B cell (primary cell): Measurements from ENCODE around the gene TRMU. TPM values are rescaled to one million over a fixed set of nuclear protein-coding genes. Genes with fewer than 3 reads are reported as not detected.

Experiments used
- ATAC-seq: fragments of 200-7000 bp; cut with Tn5 transposase; one replicate; pipeline ENCODE4 v1.10.0; 2021; ENCODE audit warnings: low read depth, mild to moderate bottlenecking, moderate number of reproducible peaks, moderate library complexity
- CTCF ChIA-PET: fragments of 350-600 bp; sonication (Branson Sonifier 250); formaldehyde crosslinking; loops from one replicate; lab custom pipeline; 2021; ENCODE audit warnings: antibody characterized with exemption, inconsistent platforms; lab: Charles Lee
- POLR2A ChIA-PET: fragments of 350-600 bp; sonication (Branson Sonifier 250); formaldehyde crosslinking; loops from one replicate; lab custom pipeline; 2021; ENCODE audit warnings: antibody characterized with exemption; lab: Charles Lee
- DNase-seq: peaks from one replicate; pipeline ENCODE4 v3.0.0; 2013
- H2AFZ ChIP-seq: 2 replicates; pipeline ENCODE4 v1.6.1; 2012; ENCODE audit warnings: mild to moderate bottlenecking, low read depth, low read length; ENCODE audit not compliant: insufficient read depth, poor library complexity, severe bottlenecking
- H3K27ac ChIP-seq, 2 donors: 1 replicate in 1 of 2; 2 replicates in 1 of 2; pipeline ENCODE4 v1.5.1; 2012 to 2013; ENCODE audit warnings: low read length in 2 of 2, mild to moderate bottlenecking in 2 of 2, moderate library complexity in 1 of 2
- H3K27me3 ChIP-seq, 4 experiments: fragments of 200-600 bp in 1 of 4; sonication (generic) in 1 of 4; replicated peaks in 1 of 4; 1 replicate in 2 of 4; 2 replicates in 2 of 4; pipeline versions ENCODE4 v1.6.1 to v1.7.0; 2013 to 2016; ENCODE audit warnings: low read length in 3 of 4, mild to moderate bottlenecking in 2 of 4, mixed read lengths in 1 of 4, moderate library complexity in 1 of 4; ENCODE audit not compliant: insufficient read depth in 4 of 4, control insufficient read depth in 3 of 4; ENCODE audit errors: control extremely low read depth in 1 of 4
- H3K36me3 ChIP-seq, 2 experiments: replicated peaks in 1 of 2; 1 replicate in 1 of 2; 2 replicates in 1 of 2; pipeline versions ENCODE4 v1.6.1 to v1.7.1; 2013; ENCODE audit warnings: low read length in 1 of 2; ENCODE audit not compliant: insufficient read depth in 2 of 2, control insufficient read depth in 1 of 2; ENCODE audit errors: control extremely low read depth in 1 of 2, extremely low read depth in 1 of 2
- H3K4me1 ChIP-seq, 2 donors: fragments of 200-600 bp in 1 of 2; sonication (generic) in 1 of 2; 1 replicate in 1 of 2; 2 replicates in 1 of 2; pipeline versions ENCODE4 v1.5.1 to v1.6.1; 2013 to 2017; ENCODE audit warnings: low read length in 2 of 2; ENCODE audit not compliant: control insufficient read depth in 2 of 2, insufficient read depth in 2 of 2
- H3K4me2 ChIP-seq: replicated peaks from 2 replicates; pipeline ENCODE3; 2012; ENCODE audit warnings: mild to moderate bottlenecking, low read depth, low read length; ENCODE audit not compliant: poor library complexity, severe bottlenecking
- H3K4me3 ChIP-seq, 5 experiments: fragments of 200-600 bp in 1 of 5; sonication (generic) in 1 of 5; 1 replicate in 3 of 5; 2 replicates in 2 of 5; pipeline versions ENCODE4 v1.5.1 to v1.7.0; 2011 to 2016; ENCODE audit warnings: low read length in 4 of 5, mild to moderate bottlenecking in 4 of 5, low read depth in 2 of 5, control low read depth in 1 of 5, moderate library complexity in 1 of 5; ENCODE audit not compliant: insufficient read depth in 1 of 5; ENCODE audit errors: control extremely low read depth in 1 of 5, extremely low read depth in 1 of 5
- H3K79me2 ChIP-seq: fragments of 200-600 bp; sonication (generic); one replicate; pipeline ENCODE4 v1.6.0; 2016; ENCODE audit warnings: low read length; ENCODE audit not compliant: control insufficient read depth, insufficient read depth
- H3K9ac ChIP-seq: fragments of 200-600 bp; sonication (generic); 2 replicates; pipeline ENCODE4 v1.6.1; 2017; ENCODE audit warnings: mild to moderate bottlenecking, low read length, moderate library complexity
- H3K9me3 ChIP-seq, 3 donors: one replicate each; pipeline versions ENCODE4 v1.6.1 to v1.7.1; 2013; ENCODE audit warnings: low read length in 2 of 3; ENCODE audit not compliant: control insufficient read depth in 2 of 3, insufficient read depth in 1 of 3; ENCODE audit errors: control extremely low read depth in 1 of 3
- H4K20me1 ChIP-seq: 2 replicates; pipeline ENCODE4 v1.6.0; 2012; ENCODE audit warnings: mild to moderate bottlenecking, low read length; ENCODE audit not compliant: insufficient read depth, control insufficient read depth, poor library complexity, severe bottlenecking
- H3K27ac Mint-ChIP-seq: one replicate; pipeline ENCODE4 v1.8.0; 2021; ENCODE audit warnings: mixed read lengths
- H3K27me3 Mint-ChIP-seq: one replicate; pipeline ENCODE4 v1.8.0; 2021; ENCODE audit warnings: mixed read lengths
- H3K4me1 Mint-ChIP-seq: one replicate; pipeline ENCODE4 v1.8.0; 2021; ENCODE audit warnings: mixed read lengths
- H3K4me3 Mint-ChIP-seq: one replicate; pipeline ENCODE4 v1.8.0; 2021; ENCODE audit warnings: mixed read lengths
- H3K9me3 Mint-ChIP-seq: one replicate; pipeline ENCODE4 v1.8.0; 2022; ENCODE audit warnings: mixed read lengths; ENCODE audit not compliant: insufficient read depth
- CTCF ChIP-seq: fragments of 200-600 bp; IDR thresholded peaks from one replicate; pipeline ENCODE4 v1.8.0; 2022; ENCODE audit warnings: antibody characterized with exemption, mild to moderate bottlenecking
- EZH2 ChIP-seq: IDR thresholded peaks from 2 replicates; pipeline ENCODE4 v1.6.1; 2012; ENCODE audit warnings: borderline replicate concordance, low read depth, mild to moderate bottlenecking, moderate library complexity, low read length; ENCODE audit not compliant: insufficient read depth, poor library complexity, severe bottlenecking
- WGBS: methylation state at CpG from one replicate; pipeline ENCODE4 v1.1.5; 2013; ENCODE audit warnings: missing lambda C conversion rate; ENCODE audit not compliant: insufficient coverage; 5-methylcytosine and 5-hydroxymethylcytosine counted together
- intact Hi-C: fragments of 100-400 bp; cut with micrococcal nuclease; formaldehyde crosslinking; loops from one replicate; pipeline ENCODE4 v1.10.0; 2022
- polyA plus RNA-seq: library from polyadenylated mRNA; depleted of rRNA; stranded (reverse); fragments of >200 nt; gene quantifications from 2 replicates; pipeline ENCODE4 v1.2.3, GENCODE V29; 2012
- total RNA-seq, 2 donors: library from RNA; stranded (reverse); fragments of 120-200 nt in 1 of 2; gene quantifications; 1 replicate in 1 of 2; 2 replicates in 1 of 2; pipeline versions ENCODE4 v1.2.3 to v1.2.4, GENCODE V29; 2013 to 2022

TRMU gene
- total and polyA plus RNA-seq, 2 donors (not counting 1 experiment from before 2014, with no cell fraction given): 51.0 to 76.9 TPM

DNA sequence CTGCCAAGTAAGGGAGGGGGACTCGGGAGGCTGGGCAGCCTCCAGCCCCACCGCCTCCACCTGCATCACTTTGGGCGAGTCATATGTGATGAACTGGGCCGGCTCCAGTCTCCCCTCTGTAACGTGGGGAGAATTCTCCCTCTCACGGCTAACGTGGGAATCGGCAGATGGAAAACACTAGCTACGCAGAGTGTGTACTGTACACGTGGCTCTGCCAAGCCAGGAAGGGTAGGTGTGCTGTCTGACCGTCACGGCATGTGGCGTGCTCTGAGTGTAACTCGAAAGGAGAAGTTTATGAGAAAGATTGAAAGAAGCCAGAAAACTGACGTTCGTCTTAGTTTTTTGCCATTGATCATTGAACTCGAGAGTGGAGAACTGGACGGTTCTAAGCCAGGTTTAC, 13.7 kb downstream of the TRMU start:
- no peaks in the 10 kb centered on the region for H3K27me3 ChIP-seq
- ChIA-PET POLR2A (no interaction called here), CTCF (interaction anchor here (3.0 kb wide), 1 partner anchor 19 kb away, joined by 7 read pairs; no protein-coding TSS in a partner anchor)
- H3K27ac ChIP-seq: no peak overlapping the region
- no peak overlapping the region for H3K4me2 ChIP-seq
- ATAC-seq: no peak
- H4K20me1 ChIP-seq: peaks cover 47% of the 10 kb centered on the region
- H3K4me1 ChIP-seq: peaks cover 0 to 9% of the 10 kb centered on the region in 2 donors
- intact Hi-C loops: no loop called here
- no peak overlapping the region for H3K27ac Mint-ChIP-seq
- no peak overlapping the region for H3K9ac ChIP-seq
- peaks cover 5 to 91% of the 10 kb centered on the region in 2 experiments for H3K36me3 ChIP-seq
- WGBS: 90% methylated on average over 17 of the region's 18 CpGs
- no peak overlapping the region for H3K4me3 ChIP-seq
- no peak overlapping the region for H3K4me3 Mint-ChIP-seq
- H3K79me2 ChIP-seq: peaks cover 12% of the 10 kb centered on the region
- no peak for DNase-seq
- H3K4me1 Mint-ChIP-seq: peaks cover 10% of the 10 kb centered on the region
- no peak overlapping the region for H2AFZ ChIP-seq
- no peaks in the 10 kb centered on the region for H3K9me3 Mint-ChIP-seq
- TF ChIP-seq CTCF: no peak
- no peak for TF ChIP-seq EZH2
- no peaks in the 10 kb centered on the region for H3K27me3 Mint-ChIP-seq
- H3K9me3 ChIP-seq: no peaks in the 10 kb centered on the region

GRCh38 chr22:46349681-46350080, 14.2 kb downstream of the TRMU start:
- TF ChIP-seq EZH2: no peak
- no peak for TF ChIP-seq CTCF
- H3K27me3 ChIP-seq: no peaks in the 10 kb centered on the region
- Mint-ChIP-seq H3K27me3 (no peaks in the 10 kb centered on the region), H3K4me3 (no peak overlapping the region), H3K4me1 (peaks cover 10% of the 10 kb centered on the region), H3K9me3 (no peaks in the 10 kb centered on the region), H3K27ac (no peak overlapping the region)
- CTCF ChIA-PET: interaction anchor here (3.0 kb wide), 1 partner anchor 18 kb away, joined by 7 read pairs; no protein-coding TSS in a partner anchor
- no peak overlapping the region for H3K9ac ChIP-seq
- intact Hi-C loops: loop anchor here (10.0 kb wide), 1 partner anchor 335 kb away; no protein-coding TSS in a partner anchor
- no peak overlapping the region for H2AFZ ChIP-seq
- 84% methylated on average over 3 of the region's 6 CpGs for WGBS
- peaks cover 5 to 90% of the 10 kb centered on the region in 2 experiments for H3K36me3 ChIP-seq
- no peak overlapping the region for H3K4me2 ChIP-seq
- H3K79me2 ChIP-seq: peaks cover 12% of the 10 kb centered on the region
- H3K4me3 ChIP-seq: no peak overlapping the region
- peaks cover 50% of the 10 kb centered on the region for H4K20me1 ChIP-seq
- H3K4me1 ChIP-seq: peaks cover 0 to 9% of the 10 kb centered on the region in 2 donors
- POLR2A ChIA-PET: no interaction called here
- no peaks in the 10 kb centered on the region for H3K9me3 ChIP-seq
- no peak overlapping the region for H3K27ac ChIP-seq
- ATAC-seq: no peak
- no peak for DNase-seq
